ENCODE results near the gene NEK1.
A peak's percentile ranks its signal among the peaks of the same experiment; 100 is the strongest.
"Not testable (repeated sequence)": the region's sequence is repeated elsewhere in the genome, so short reads cannot be mapped to it uniquely, and the experiment has no call there.

The NEK1 gene

DNA sequence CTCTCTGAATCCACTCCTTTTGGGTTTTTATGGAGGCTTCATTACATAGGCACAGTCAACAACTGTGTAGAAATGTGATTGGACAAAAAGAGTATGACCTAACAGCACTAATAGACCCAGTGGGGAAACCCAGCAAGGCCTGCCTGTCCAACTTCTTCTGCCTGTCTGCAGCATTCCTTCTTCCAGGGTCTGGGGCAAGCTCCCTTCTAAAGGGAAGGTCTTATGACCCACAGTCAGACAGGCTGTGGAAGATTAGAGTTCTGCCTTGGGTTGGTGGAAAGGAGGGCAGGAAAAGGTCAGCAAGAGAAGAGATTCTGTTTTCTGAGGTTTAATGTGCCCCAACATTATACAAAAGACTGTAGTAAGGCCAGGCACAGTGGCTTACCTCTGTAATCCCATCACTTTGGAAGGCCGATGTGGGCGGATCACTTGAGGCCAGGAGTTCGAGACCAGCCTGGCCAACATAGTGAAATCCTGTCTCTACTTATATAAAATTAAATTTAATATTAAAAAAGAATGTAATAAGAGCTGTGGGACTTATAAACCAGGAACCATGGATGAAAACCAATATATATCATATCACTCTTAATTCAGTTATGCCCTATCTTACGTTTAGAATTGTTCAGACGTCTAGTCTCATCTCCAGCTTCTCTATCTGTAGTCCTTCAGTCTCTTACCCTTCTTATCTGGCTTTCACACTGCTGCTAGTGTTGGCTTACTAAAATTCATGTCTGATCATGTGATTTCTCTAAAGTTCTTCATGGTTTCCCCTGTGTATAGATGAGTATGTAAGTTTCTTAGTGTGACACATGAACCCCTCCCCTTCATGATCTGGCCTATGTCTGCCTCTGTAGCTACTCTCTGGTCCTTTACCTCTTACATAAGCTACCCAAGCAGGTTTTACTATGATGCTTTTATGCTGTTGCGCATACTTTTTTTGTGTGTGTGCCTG is 14.2 kb upstream of the NEK1 start:
- DNase-seq (ENCODE audit: low read depth) = no peak

GRCh38 chr4:169625886-169626285 is 13.5 kb upstream of the NEK1 start:
- no peak for DNase-seq (ENCODE audit: low read depth)

- DNase-seq (ENCODE audit: low read depth) = not testable (repeated sequence)
Observed at GRCh38 chr4:169624012-169624411, 11.6 kb upstream of the NEK1 start.

DNA sequence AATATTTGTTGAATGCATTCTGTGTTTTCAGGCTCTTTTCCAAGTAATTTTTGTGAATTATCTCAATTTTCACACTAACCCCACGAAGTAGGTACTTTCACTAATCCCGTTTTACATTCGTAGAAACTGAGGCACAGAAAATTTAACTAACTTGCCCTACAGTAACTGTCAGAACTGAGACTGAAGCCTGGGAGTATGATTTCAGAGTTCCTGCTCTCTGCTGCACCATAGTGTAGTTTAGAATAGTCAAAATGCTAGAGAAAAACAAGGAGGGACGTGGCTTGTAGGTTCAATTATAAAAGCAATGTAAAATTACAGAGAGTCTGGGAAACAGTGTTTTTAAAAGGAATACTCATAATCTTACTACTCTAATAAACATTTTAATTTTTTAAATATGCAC is 10.2 kb upstream of the NEK1 start:
- DNase-seq (ENCODE audit: low read depth) = no peak

DNA sequence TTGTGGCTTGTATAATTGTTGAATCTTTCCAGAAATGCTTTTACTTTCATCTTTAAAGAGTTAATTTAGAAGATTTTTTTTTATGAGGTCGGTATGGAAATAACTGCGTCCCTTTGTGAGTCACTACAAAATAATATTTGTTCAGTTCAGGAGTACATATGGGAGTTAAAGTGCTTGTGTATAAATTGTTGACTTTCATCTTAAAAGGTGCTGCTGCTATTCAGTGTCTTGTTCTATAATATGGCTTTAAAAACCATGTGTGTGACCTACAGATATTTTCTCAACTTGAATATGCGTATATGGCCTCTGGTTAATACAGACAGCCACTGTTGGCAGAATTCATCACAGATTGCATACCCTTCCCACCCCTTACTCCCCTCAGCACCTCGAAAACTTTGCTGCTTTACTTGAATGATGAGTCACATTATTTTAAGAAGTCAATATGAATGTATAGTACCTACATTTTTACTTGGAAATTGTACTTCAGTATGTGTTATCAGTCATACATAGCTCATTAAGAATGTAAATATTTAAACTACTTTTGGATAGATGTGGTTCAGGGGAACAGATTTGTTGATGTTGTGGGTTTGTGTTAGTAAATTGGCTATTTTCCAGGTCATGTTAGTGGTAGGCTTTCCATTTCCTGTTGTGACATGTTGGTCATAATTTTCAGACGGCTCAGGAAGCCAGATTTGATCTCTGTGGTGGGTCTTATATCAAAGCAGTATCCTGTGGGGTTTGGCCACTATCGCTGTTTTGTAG is 9.5 kb upstream of the NEK1 start:
- peak; percentile 74 for DNase-seq (ENCODE audit: low read depth)

DNA sequence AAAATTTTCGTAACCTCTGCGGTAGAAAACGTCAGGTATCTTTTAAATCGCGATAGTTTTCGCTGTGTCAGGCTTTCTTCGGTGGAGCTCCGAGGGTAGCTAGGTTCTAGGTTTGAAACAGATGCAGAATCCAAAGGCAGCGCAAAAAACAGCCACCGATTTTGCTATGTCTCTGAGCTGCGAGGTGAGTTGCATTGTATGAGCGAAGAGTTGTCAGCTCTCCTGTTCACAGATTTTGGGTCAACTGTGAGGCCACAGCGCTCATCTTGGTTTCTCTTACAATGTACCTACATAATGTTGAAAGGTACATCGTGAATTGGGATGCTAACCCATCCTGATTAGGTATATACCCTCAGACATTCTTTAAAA is 8.5 kb upstream of the NEK1 start:
- DNase-seq (ENCODE audit: low read depth) = peak; percentile 29

- peak; percentile 96 for DNase-seq (ENCODE audit: low read depth)
Observed at GRCh38 chr4:169619958-169620879, 7.8 kb upstream of the NEK1 start, which contains the start of gene CLCN3. Gene CLCN3 (plus strand): TSS chr4:169620578. CDS start chr4:169635929, 15,351 bp downstream.

- DNase-seq (ENCODE audit: low read depth) = peak; percentile 63
Observed at GRCh38 chr4:169619518-169619957, 7.2 kb upstream of the NEK1 start.

DNA sequence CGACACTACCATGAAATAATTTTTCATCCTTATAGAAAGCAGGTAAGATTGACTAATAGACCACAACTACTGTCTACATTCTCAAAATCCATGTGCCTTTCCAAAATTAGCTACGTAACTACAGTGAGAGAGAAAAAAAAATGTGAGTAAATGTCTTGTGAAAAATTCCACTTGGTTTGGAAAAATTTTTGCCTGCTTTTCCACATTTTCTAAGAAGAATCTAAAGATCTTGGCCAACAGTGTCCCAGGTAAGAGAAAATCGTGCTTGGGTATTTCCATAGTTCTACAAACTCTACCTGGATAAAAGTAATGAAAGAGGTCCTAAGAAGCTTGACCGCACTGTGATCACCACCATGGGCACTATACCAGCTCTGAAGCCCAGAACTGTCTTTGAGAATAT is 6.6 kb upstream of the NEK1 start:
- DNase-seq (ENCODE audit: low read depth) = no peak

DNA sequence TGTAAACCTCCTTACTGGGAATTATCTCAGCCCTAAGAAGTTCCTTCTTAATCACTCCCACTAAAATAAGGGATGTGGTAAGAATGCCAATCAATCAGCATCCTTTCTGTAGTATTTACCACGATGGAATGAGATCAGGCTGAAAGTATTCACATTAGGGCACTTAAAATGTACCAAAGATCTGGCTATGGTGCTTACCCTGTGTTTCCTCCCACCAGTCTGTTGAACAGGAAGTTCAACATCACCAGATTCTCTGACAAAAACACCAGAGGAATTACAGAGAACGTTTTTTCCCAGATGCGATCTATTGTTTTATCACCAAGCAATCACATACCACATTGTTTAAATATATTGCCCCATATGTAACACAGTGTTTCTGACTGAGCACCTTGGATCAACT is 5.9 kb upstream of the NEK1 start:
- peak; percentile 74 for DNase-seq (ENCODE audit: low read depth)

DNA sequence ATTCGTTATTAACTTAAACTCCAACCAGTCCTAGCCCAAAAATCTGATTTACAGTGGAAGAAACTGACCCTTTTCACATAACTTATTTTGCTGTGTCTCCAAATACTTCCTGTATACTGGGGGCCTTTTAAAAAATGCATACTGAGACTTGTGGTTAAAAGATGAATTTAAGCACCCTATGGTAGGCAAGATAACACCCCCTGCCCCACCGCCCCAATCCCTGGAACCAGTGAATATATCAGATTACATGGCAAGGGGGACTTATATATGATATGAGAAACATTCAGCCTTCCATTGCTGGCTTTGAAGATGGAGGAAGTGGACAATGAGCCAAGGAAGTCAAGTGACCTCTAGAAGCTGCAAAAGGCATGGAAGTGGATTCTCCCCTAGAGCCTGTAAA is 4.9 kb upstream of the NEK1 start:
- no peak for DNase-seq (ENCODE audit: low read depth)

DNA sequence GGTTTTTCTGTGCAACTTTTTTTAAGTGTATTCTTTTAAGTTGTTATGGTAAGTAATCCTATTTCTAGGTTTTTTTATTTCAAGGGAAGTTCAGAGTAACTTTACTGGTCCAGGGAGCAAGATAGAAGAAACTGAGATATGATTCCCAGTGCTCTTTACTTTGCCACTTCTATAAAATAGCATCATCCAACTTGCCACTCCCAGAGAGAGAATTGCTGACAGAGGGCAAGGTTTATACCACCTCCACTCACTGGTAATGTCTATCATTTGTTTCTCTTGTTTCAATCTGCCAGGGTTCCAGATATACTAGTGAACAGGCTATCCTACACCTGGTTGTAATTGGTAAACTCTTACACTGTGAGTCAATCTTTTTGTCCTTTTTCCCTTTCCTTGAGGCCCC is 4.5 kb upstream of the NEK1 start:
- no peak for DNase-seq (ENCODE audit: low read depth)

GRCh38 chr4:169615467-169616106 is 3.2 kb upstream of the NEK1 start:
- DNase-seq (ENCODE audit: low read depth) = no peak

- DNase-seq (ENCODE audit: low read depth) = peak; percentile 70
Observed at GRCh38 chr4:169612871-169613859, 782 bp upstream of the NEK1 start.

DNA sequence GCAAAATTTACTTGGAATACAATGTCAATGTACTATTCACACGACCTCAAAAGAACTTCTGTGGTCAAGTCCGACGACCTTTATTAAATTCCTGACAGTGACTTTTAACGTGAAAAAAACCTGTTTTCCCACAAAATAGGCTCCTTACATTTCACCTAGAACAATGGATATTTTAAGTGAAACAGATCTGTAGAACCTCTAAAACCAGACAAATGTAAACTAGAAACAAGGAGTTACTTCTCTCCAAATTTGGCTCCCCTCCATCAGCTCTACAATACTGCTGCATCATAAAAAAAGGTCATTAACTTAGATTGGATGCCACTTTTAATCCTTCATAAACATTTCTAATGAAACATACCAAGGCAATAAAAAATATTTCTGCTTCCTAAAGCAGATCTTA is 1.2 kb downstream of the NEK1 start:
- no peak for DNase-seq (ENCODE audit: low read depth)

DNA sequence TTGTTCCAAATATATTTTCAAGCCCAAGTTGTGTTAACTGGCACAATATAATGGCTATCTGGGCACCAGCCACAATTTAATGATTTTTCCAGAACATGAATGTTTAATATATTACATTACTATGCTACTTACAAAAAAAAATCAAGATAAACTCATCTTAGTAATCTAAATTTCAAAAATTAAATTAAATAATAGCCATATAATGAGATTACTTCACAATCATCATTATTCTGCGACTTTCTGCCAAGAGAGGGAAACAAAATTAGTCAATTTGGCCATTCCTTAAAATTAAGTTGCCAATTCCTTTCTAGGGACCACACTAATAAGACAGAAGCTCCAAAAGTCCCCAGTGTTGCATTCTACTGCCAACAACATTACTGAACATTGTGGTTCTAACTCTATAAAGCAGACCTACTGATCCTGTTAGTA is 7.5 kb downstream of the NEK1 start:
- DNase-seq (ENCODE audit: low read depth) = no peak

GRCh38 chr4:169604131-169604900 is 8.1 kb downstream of the NEK1 start:
- peak; percentile 84 for DNase-seq (ENCODE audit: low read depth)

GRCh38 chr4:169603312-169603711 is 9.1 kb downstream of the NEK1 start:
- no peak for DNase-seq (ENCODE audit: low read depth)

GRCh38 chr4:169601016-169601771 is 11.2 kb downstream of the NEK1 start:
- no peak for DNase-seq (ENCODE audit: low read depth)
